Fibroblast of lung (primary cell): ENCODE data around the gene TARS1. TPM values are rescaled to one million over a fixed set of nuclear protein-coding genes. Genes with fewer than 3 reads are reported as not detected.

Experiments used
- DNase-seq, 2 donors: peaks; one replicate each; pipeline versions ENCODE4 v3.0.0 to v3.0.0-alpha.2; 2010; ENCODE audit warnings: low read depth in 2 of 2
- H2AFZ ChIP-seq: 2 replicates; pipeline ENCODE4 v1.5.1; 2012; ENCODE audit warnings: low read length, control low read depth, inconsistent platforms
- H3K27ac ChIP-seq: 2 replicates; pipeline ENCODE4 v1.5.1; 2011; ENCODE audit warnings: low read length, control low read depth; ENCODE audit not compliant: insufficient read depth
- H3K27me3 ChIP-seq: 2 replicates; pipeline ENCODE4 v1.5.1; 2011; ENCODE audit warnings: mild to moderate bottlenecking, low read length; ENCODE audit not compliant: control insufficient read depth, insufficient read depth
- H3K36me3 ChIP-seq: 2 replicates; pipeline ENCODE4 v1.5.1; 2011; ENCODE audit warnings: low read length; ENCODE audit not compliant: control insufficient read depth, insufficient read depth
- H3K4me1 ChIP-seq: 2 replicates; pipeline ENCODE4 v1.5.1; 2011; ENCODE audit warnings: low read length; ENCODE audit not compliant: control insufficient read depth, insufficient read depth; ENCODE audit errors: extremely low read depth
- H3K4me2 ChIP-seq: 2 replicates; pipeline ENCODE4 v1.5.1; 2011; ENCODE audit warnings: low read length, control low read depth; ENCODE audit not compliant: insufficient read depth; ENCODE audit errors: extremely low read depth
- H3K4me3 ChIP-seq, 4 experiments: fragments of 200-600 bp in 1 of 4; sonication (generic) in 1 of 4; replicated peaks in 1 of 4; 2 replicates each; pipeline ENCODE4 v1.5.1; 2011 to 2016; ENCODE audit warnings: low read length in 4 of 4, low read depth in 3 of 4, mild to moderate bottlenecking in 3 of 4, control low read depth in 2 of 4, inconsistent platforms in 1 of 4, mixed read lengths in 1 of 4; ENCODE audit not compliant: insufficient read depth in 1 of 4; ENCODE audit errors: control extremely low read depth in 1 of 4
- H3K79me2 ChIP-seq: 2 replicates; pipeline ENCODE4 v1.5.1; 2012; ENCODE audit warnings: mild to moderate bottlenecking, low read length, inconsistent platforms; ENCODE audit not compliant: control insufficient read depth, insufficient read depth
- H3K9ac ChIP-seq: 2 replicates; pipeline ENCODE4 v1.5.1; 2011; ENCODE audit warnings: mild to moderate bottlenecking, low read length, control low read depth; ENCODE audit not compliant: insufficient read depth
- H3K9me3 ChIP-seq: 2 replicates; pipeline ENCODE4 v1.5.1; 2012; ENCODE audit warnings: low read depth, low read length; ENCODE audit not compliant: control insufficient read depth, insufficient read depth
- H4K20me1 ChIP-seq: 2 replicates; pipeline ENCODE4 v1.5.1; 2011; ENCODE audit warnings: low read length; ENCODE audit not compliant: control insufficient read depth, insufficient read depth; ENCODE audit errors: extremely low read depth
- EZH2 ChIP-seq: IDR thresholded peaks from 2 replicates; pipeline ENCODE4 v1.5.1; 2012; ENCODE audit warnings: low read length, control low read depth, mild to moderate bottlenecking; ENCODE audit errors: missing control alignments
- polyA minus RNA-seq: library from RNA; depleted of rRNA, polyadenylated mRNA; stranded (reverse); fragments of >200 nt; gene quantifications from 2 replicates; pipeline ENCODE4 v1.2.3, GENCODE V29; 2011; ENCODE audit warnings: low replicate concordance
- polyA plus RNA-seq, 2 donors: library from polyadenylated mRNA; depleted of rRNA in 1 of 2; stranded (reverse) in 1 of 2; unstranded in 1 of 2; fragments of >200 nt; gene quantifications; 2 replicates each; pipeline ENCODE4 v1.2.1, GENCODE V29; 2011 to 2012; ENCODE audit warnings: missing spikeins in 1 of 2
- total RNA-seq: library from RNA; depleted of rRNA; stranded (reverse); fragments of >200 nt; gene quantifications from 2 replicates; pipeline ENCODE4 v1.2.1, GENCODE V29; 2014
- TF ChIP-seq, protein P1 (sequence below), 2 donors: IDR thresholded peaks in 1 of 2; conservative IDR thresholded peaks in 1 of 2; 1 replicate in 1 of 2; 2 replicates in 1 of 2; pipeline ENCODE4 v1.5.1; 2011 to 2012; ENCODE audit warnings: low read length in 2 of 2, control low read depth in 1 of 2, inconsistent platforms in 1 of 2, low read depth in 1 of 2, mild to moderate bottlenecking in 1 of 2

Gene TARS1
- total RNA-seq (285 and 368 TPM in 2 replicates), polyA plus RNA-seq (130 and 159 TPM in 2 replicates), polyA minus RNA-seq (57.1 and 70.8 TPM in 2 replicates)
- 114 and 141 TPM in 2 replicates for polyA plus RNA-seq (2012)

DNA sequence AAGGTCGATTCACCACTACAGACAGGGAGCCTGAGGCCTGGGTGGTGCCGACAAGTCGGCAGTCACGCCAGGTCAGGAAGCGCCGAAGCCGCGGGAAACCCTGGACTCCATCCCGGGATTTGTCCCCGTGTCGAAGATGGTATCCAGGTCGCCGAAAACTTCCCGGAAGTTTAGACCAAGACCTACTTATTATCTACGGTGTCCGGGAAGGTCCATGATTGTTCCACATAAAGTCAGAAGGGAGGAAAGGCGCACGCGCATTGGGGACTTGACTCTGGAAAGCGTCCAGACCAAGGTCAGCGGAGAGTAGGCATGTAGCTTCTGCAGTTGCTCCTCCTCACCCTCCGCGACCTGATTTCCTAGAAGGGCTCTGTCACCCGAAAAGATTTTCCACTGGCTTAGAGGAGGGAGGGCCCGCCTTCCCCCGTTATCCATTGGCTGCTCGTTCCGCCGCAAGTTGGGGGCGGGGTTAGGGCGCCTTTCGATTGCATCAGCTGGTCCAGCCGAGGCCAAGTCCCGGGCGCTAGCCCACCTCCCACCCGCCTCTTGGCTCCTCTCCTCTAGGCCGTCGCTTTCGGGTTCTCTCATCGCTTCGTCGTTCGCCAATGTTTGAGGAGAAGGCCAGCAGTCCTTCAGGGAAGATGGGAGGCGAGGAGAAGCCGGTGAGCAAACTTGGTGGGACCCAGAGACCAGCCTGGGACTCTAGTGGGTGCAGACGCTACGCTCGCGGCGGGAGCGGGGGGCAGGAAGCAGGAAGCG is at the start of gene TARS1:
Gene TARS1, plus strand, starts transcription at position 484 of the 759 bp plus-strand sequence. Its CDS starts 122 bp downstream, at position 606.
- Histone ChIP-seq H3K27ac (peak within 1 kb of the TSS; percentile 84), H4K20me1 (peaks cover 2% of the 10 kb centered on the region), H3K4me1 (peaks cover 6% of the 10 kb centered on the region), H3K9me3 (no peaks in the 10 kb centered on the region), H3K9ac (peak within 1 kb of the TSS; percentile 86), H3K4me3 (peak within 1 kb of the TSS; percentile 78 to 88 (median 82)), H3K36me3 (peaks cover 2% of the 10 kb centered on the region), H2AFZ (peak within 1 kb of the TSS; percentile 80), H3K27me3 (no peaks in the 10 kb centered on the region), H3K79me2 (peaks cover 53% of the 10 kb centered on the region), H3K4me2 (peak within 1 kb of the TSS; percentile 93)
- no peak for TF ChIP-seq EZH2
- TF ChIP-seq, protein P1, sequence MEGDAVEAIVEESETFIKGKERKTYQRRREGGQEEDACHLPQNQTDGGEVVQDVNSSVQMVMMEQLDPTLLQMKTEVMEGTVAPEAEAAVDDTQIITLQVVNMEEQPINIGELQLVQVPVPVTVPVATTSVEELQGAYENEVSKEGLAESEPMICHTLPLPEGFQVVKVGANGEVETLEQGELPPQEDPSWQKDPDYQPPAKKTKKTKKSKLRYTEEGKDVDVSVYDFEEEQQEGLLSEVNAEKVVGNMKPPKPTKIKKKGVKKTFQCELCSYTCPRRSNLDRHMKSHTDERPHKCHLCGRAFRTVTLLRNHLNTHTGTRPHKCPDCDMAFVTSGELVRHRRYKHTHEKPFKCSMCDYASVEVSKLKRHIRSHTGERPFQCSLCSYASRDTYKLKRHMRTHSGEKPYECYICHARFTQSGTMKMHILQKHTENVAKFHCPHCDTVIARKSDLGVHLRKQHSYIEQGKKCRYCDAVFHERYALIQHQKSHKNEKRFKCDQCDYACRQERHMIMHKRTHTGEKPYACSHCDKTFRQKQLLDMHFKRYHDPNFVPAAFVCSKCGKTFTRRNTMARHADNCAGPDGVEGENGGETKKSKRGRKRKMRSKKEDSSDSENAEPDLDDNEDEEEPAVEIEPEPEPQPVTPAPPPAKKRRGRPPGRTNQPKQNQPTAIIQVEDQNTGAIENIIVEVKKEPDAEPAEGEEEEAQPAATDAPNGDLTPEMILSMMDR (conservative IDR thresholded peaks at IDR 0.05 in 1 of 2, IDR thresholded peaks at IDR 0.05 in 1 of 2; ENCODE audit: low read depth in 1 of 2, low read length in 2 of 2): no peak
- DNase-seq: peak; percentile 100

DNA sequence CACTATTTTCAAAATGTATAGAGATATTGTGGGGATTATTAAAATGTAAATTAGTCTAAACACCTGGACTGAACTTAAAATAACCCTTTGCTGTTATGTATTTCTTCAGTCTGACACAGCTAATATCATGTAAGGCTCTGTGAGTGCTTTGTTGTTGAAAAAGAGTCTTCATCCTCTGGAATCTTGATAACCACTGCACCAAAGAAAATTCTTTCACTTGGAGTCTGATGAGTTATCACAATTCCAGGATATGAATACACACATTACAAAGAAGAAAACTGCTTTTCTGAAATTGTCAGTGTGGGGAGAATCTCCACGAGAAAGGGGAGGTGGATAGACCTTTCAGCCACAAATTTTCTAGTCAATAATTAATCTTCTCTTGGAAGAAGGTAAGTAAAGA is 42.3 kb upstream of the TARS1 start:
- Histone ChIP-seq H3K36me3 (no peaks in the 10 kb centered on the region), H3K9ac (no peak overlapping the region)
- peak in 1 of 2 donors; percentile 52 for DNase-seq

DNA sequence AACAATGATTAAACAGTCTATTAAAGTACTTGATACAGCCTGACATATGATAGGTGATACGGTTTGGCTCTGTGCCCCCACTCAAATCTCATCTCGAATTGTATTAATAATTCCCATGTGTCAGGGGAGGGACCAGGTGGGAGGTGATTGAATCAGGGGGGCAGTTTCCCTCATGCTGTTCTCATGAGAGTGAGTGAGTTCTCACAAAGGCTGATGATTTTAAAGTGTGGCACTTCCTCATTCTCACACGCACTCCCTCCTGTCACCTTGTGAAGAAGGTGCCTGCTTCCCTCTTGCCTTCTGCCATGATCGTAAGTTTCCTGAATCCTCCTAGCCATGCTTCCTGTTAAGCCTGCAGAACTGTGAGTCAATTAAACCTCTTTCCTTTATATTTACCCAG is 40.1 kb upstream of the TARS1 start:
- no peaks in the 10 kb centered on the region for H3K27me3 ChIP-seq
- DNase-seq: no peak
- H3K4me1 ChIP-seq: peaks cover 6% of the 10 kb centered on the region
- no peaks in the 10 kb centered on the region for H4K20me1 ChIP-seq
- no peak overlapping the region for H3K9ac ChIP-seq
- TF ChIP-seq EZH2: no peak
- TF ChIP-seq, protein P1 (conservative IDR thresholded peaks at IDR 0.05 in 1 of 2, IDR thresholded peaks at IDR 0.05 in 1 of 2; ENCODE audit: low read depth in 1 of 2, low read length in 2 of 2): no peak
- no peak overlapping the region for H3K4me3 ChIP-seq
- H3K36me3 ChIP-seq: no peaks in the 10 kb centered on the region
- no peak overlapping the region for H3K4me2 ChIP-seq
- no peaks in the 10 kb centered on the region for H3K9me3 ChIP-seq
- no peak overlapping the region for H2AFZ ChIP-seq
- H3K79me2 ChIP-seq: no peaks in the 10 kb centered on the region
- no peak overlapping the region for H3K27ac ChIP-seq

More for the DNA sequence above, 42.3 kb upstream of the TARS1 start:
- Histone ChIP-seq H3K27me3 (no peaks in the 10 kb centered on the region), H4K20me1 (no peaks in the 10 kb centered on the region), H3K4me2 (no peak overlapping the region), H2AFZ (no peak overlapping the region), H3K79me2 (no peaks in the 10 kb centered on the region), H3K27ac (no peak overlapping the region), H3K9me3 (no peaks in the 10 kb centered on the region), H3K4me1 (peaks cover 6% of the 10 kb centered on the region), H3K4me3 (no peak overlapping the region)
- TF ChIP-seq, protein P1 (conservative IDR thresholded peaks at IDR 0.05 in 1 of 2, IDR thresholded peaks at IDR 0.05 in 1 of 2; ENCODE audit: low read depth in 1 of 2, low read length in 2 of 2): no peak
- TF ChIP-seq EZH2: no peak
